SK-N-MC (cell line): Measurements from ENCODE around the gene TMEM63C.

ENCODE experiments used
- EZH2 ChIP-seq: fragments of 200-600 bp; sonication (generic); IDR thresholded peaks from one replicate; pipeline ENCODE4 v1.6.1; 2017; ENCODE audit warnings: antibody characterized with exemption
- POLR2AphosphoS5 ChIP-seq: IDR thresholded peaks from 2 replicates; pipeline ENCODE4 v1.6.1; 2012; ENCODE audit warnings: mild to moderate bottlenecking, low read depth, low read length, borderline replicate concordance

DNA sequence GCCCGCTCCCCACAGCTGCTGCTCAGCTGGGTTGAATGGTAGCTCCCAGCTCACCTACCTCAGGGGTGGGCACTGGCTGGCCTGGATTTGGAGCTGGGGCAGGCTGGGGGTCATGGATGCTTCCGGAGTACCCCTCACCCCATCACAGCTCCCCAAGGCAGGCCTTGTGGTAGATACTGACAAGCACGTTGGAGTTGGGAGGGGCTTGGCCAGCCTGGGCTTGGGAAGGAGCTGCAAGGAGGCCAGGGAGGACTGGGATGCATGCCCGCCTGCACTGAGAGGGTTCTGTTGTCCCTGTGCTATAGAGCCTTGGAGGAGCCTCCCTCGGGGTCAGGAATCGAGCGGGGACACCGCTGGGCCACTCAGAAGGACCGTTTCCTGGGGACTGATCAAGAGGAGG is 14.2 kb downstream of the TMEM63C start:
- TF ChIP-seq EZH2, result no peak
- no peak for TF ChIP-seq POLR2AphosphoS5
